Brain microvascular endothelial cell (primary cell): Measurements from ENCODE around the gene RPS8.

Experiments
- DNase-seq: peaks from one replicate; pipeline ENCODE4 v3.0.0-alpha.2; 2020
- H3K27ac ChIP-seq: fragments of 250-450 bp; sonication (Bioruptor Pico); 2 replicates; pipeline ENCODE4 v1.5.1; 2020; ENCODE audit warnings: mild to moderate bottlenecking, moderate library complexity
- H3K27me3 ChIP-seq: fragments of 250-450 bp; sonication (Bioruptor Pico); replicated peaks from 2 replicates; pipeline ENCODE4 v1.5.1; 2020; ENCODE audit warnings: mild to moderate bottlenecking
- H3K36me3 ChIP-seq: fragments of 250-450 bp; sonication (Bioruptor Pico); replicated peaks from 2 replicates; pipeline ENCODE4 v1.5.1; 2020; ENCODE audit warnings: mild to moderate bottlenecking
- H3K4me3 ChIP-seq: 2 replicates; pipeline ENCODE4 v1.5.1; 2011; ENCODE audit warnings: low read depth, mild to moderate bottlenecking, control low read depth, low read length, moderate library complexity
- CTCF ChIP-seq: IDR thresholded peaks from 2 replicates; pipeline ENCODE4 v1.5.1; 2011; ENCODE audit warnings: low read depth, mild to moderate bottlenecking, moderate library complexity, low read length, control low read depth, inconsistent platforms; ENCODE audit errors: missing control alignments
- in situ Hi-C: cut with HindIII; loops from 2 replicates; pipeline ENCODE4 v1.10.0; 2017; ENCODE audit warnings: low sequenced_read_pairs, low pct_ligation_motif_present

RPS8 gene

GRCh38 chr1:44817307-44817706 is 42.0 kb downstream of the RPS8 start:
- Histone ChIP-seq H3K36me3 (peaks cover 21% of the 10 kb centered on the region), H3K4me3 (no peak overlapping the region), H3K27ac (no peak overlapping the region), H3K27me3 (no peaks in the 10 kb centered on the region)
- no peak for DNase-seq
- in situ Hi-C loops, result no loop called here
- no peak for TF ChIP-seq CTCF

- in situ Hi-C loops, result no loop called here
- Histone ChIP-seq H3K36me3 (peaks cover 20% of the 10 kb centered on the region), H3K27me3 (no peaks in the 10 kb centered on the region), H3K27ac (no peak overlapping the region), H3K4me3 (no peak overlapping the region)
- DNase-seq, result no peak
- no peak for TF ChIP-seq CTCF
Measured at GRCh38 chr1:44817771-44818495, 42.6 kb downstream of the RPS8 start.

GRCh38 chr1:44819196-44819607 is 43.9 kb downstream of the RPS8 start:
- in situ Hi-C loops, result no loop called here
- TF ChIP-seq CTCF, result no peak
- Histone ChIP-seq H3K27ac (peak overlapping the region; percentile 99), H3K27me3 (no peaks in the 10 kb centered on the region), H3K4me3 (peak overlapping the region; percentile 35), H3K36me3 (peaks cover 11% of the 10 kb centered on the region)
- DNase-seq, result no peak

GRCh38 chr1:44819608-44820327 is 44.4 kb downstream of the RPS8 start:
- no peaks in the 10 kb centered on the region for H3K27me3 ChIP-seq
- H3K36me3 ChIP-seq, result peaks cover 8% of the 10 kb centered on the region
- in situ Hi-C loops, result no loop called here
- H3K4me3 ChIP-seq, result peak overlapping the region; percentile 65
- H3K27ac ChIP-seq, result peak overlapping the region; percentile 99
- TF ChIP-seq CTCF, result peak; percentile 21
- DNase-seq, result peak; percentile 92

GRCh38 chr1:44820328-44821239 is 45.2 kb downstream of the RPS8 start:
- Histone ChIP-seq H3K4me3 (peak overlapping the region; percentile 65), H3K36me3 (peaks cover 3% of the 10 kb centered on the region), H3K27ac (peak overlapping the region; percentile 99), H3K27me3 (no peaks in the 10 kb centered on the region)
- no peak for TF ChIP-seq CTCF
- in situ Hi-C loops, result no loop called here
- DNase-seq, result no peak
